Measurements from ENCODE around the gene CTNNA1. TPM values are rescaled to one million over a fixed set of nuclear protein-coding genes. Genes with fewer than 3 reads are reported as not detected.

CTNNA1 gene
- polyA plus RNA-seq, 1 of the 3 experiments (the other 2 are of a cell fraction): 130 TPM

GRCh38 chr5:138948471-138949222 lies 195.4 kb downstream of the CTNNA1 start (continued):
- no peak for TF ChIP-seq YY1 (IDR thresholded peaks at IDR 0.05; ENCODE audit: low read depth)
- TF ChIP-seq, protein P1, sequence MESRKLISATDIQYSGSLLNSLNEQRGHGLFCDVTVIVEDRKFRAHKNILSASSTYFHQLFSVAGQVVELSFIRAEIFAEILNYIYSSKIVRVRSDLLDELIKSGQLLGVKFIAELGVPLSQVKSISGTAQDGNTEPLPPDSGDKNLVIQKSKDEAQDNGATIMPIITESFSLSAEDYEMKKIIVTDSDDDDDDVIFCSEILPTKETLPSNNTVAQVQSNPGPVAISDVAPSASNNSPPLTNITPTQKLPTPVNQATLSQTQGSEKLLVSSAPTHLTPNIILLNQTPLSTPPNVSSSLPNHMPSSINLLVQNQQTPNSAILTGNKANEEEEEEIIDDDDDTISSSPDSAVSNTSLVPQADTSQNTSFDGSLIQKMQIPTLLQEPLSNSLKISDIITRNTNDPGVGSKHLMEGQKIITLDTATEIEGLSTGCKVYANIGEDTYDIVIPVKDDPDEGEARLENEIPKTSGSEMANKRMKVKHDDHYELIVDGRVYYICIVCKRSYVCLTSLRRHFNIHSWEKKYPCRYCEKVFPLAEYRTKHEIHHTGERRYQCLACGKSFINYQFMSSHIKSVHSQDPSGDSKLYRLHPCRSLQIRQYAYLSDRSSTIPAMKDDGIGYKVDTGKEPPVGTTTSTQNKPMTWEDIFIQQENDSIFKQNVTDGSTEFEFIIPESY (IDR thresholded peaks at IDR 0.05; ENCODE audit: borderline replicate concordance, low read depth): no peak
- peak; percentile 8; the same call in 1 of the 2 replicates for TF ChIP-seq SMC3 (IDR thresholded peaks at IDR 0.05; ENCODE audit: low read depth, low read length)
- TF ChIP-seq FOSL2 (IDR thresholded peaks at IDR 0.05; ENCODE audit: borderline replicate concordance, low read depth): no peak
- peak; percentile 45 for TF ChIP-seq RAD21 (IDR thresholded peaks at IDR 0.05; ENCODE audit: low read length)
- no peak for TF ChIP-seq REST (IDR thresholded peaks at IDR 0.05; ENCODE audit: low read depth, low read length)
- no peak for TF ChIP-seq MEF2A (IDR thresholded peaks at IDR 0.05; ENCODE audit: borderline replicate concordance, low read depth)
- TF ChIP-seq RCOR1 (IDR thresholded peaks at IDR 0.05; ENCODE audit: low read length): peak; percentile 84
- TF ChIP-seq EP300 (IDR thresholded peaks at IDR 0.05; ENCODE audit: borderline replicate concordance in 1 of 2, low read depth in 1 of 2, low read length in 1 of 2): peak in 1 of 2 experiments; percentile 80; a peak in 2 of 4 replicates
- TF ChIP-seq RXRA (IDR thresholded peaks at IDR 0.05; ENCODE audit: borderline replicate concordance, low read depth): no peak
- TF ChIP-seq POLR2AphosphoS5 (IDR thresholded peaks at IDR 0.05; ENCODE audit: low read depth, low read length): no peak
- TF ChIP-seq SIN3A (IDR thresholded peaks at IDR 0.05; ENCODE audit: borderline replicate concordance, low read depth, low read length): no peak

DNA sequence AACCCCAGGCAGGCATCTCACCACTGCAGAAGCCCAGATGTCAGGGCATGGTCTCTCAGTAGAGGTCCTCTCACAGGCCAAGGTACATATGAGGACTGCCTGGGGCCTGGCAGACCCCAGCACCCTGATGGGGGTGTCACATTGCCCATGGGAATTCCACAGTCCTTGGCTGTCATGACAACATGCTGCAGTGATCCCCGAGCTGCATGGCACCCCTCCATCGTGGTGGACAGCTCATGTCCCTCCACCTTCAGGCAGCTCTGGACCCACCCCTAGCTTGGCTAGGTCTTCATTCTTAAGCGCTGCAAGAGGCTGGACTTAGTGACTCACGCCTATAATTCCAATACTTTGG lies 196.0 kb downstream of the CTNNA1 start:
- H3K27me3 ChIP-seq (ENCODE audit: insufficient read depth): no peaks in the 10 kb centered on the region
- no peaks in the 10 kb centered on the region for H3K9me2 ChIP-seq
- H3K4me2 ChIP-seq: no peak overlapping the region
- ChIA-PET POLR2A (interaction anchor here (0.8 kb wide), 1 partner anchor 344 kb away, joined by 4 read pairs; the partner anchor contains the start of gene MATR3), CTCF (interaction anchor here (0.9 to 2.9 kb wide), 9 partner anchors 18 to 307 kb away, joined by 3 to 10 read pairs (median 5); no protein-coding TSS in a partner anchor)
- TF ChIP-seq USF2 (IDR thresholded peaks at IDR 0.05; ENCODE audit: borderline replicate concordance, low read depth, low read length): no peak
- TF ChIP-seq POLR2AphosphoS5 (IDR thresholded peaks at IDR 0.05; ENCODE audit: low read depth, low read length): no peak
- TF ChIP-seq RCOR1 (IDR thresholded peaks at IDR 0.05; ENCODE audit: low read length): 0 out of 2 replicates have a peak, but pooled peaks have one; percentile 1
- peak; percentile 4 for TF ChIP-seq CHD2 (IDR thresholded peaks at IDR 0.05; ENCODE audit: low read length, partially characterized antibody)
- no peak for TF ChIP-seq GABPA (IDR thresholded peaks at IDR 0.05; ENCODE audit: low read depth)
- no peak for TF ChIP-seq TEAD4 (IDR thresholded peaks at IDR 0.05; ENCODE audit: borderline replicate concordance, insufficient read depth)
- TF ChIP-seq FOXJ3 (CRISPR knock-in tag; IDR thresholded peaks at IDR 0.05): no peak
- H3K27ac ChIP-seq (ENCODE audit: low read depth in 2 of 2, low read length in 1 of 2): peak overlapping the region in 1 of 2 experiments; percentile 98; a peak in 2 of 4 replicates
- no peaks in the 10 kb centered on the region for H4K20me1 ChIP-seq (ENCODE audit: insufficient read depth)
- DNase-seq: no peak
- 75% methylated on average over 3 of the region's 4 CpGs for WGBS (ENCODE audit: low lambda C conversion rate)
- no peak overlapping the region for H2AFZ ChIP-seq (ENCODE audit: low read depth)
- no peak overlapping the region for H3K4me3 ChIP-seq (ENCODE audit: low read depth in 2 of 2, low read length in 1 of 2)
- H3F3A ChIP-seq (replicated peaks; ENCODE audit: insufficient read depth): no peaks in the 10 kb centered on the region
- no peaks in the 10 kb centered on the region for H3K9me3 ChIP-seq
- peaks cover 16 to 100% of the 10 kb centered on the region in 2 experiments; a peak in 3 of 4 replicates for H3K4me1 ChIP-seq (ENCODE audit: control insufficient read depth in 1 of 2, insufficient read depth in 2 of 2, low read depth in 1 of 2, low read length in 1 of 2)
- H3K36me3 ChIP-seq (replicated peaks in 1 of 2; ENCODE audit: control insufficient read depth in 1 of 2, insufficient read depth in 2 of 2, low read length in 1 of 2): peaks cover 0 to 3% of the 10 kb centered on the region in 2 experiments
- H3K9ac ChIP-seq: no peak overlapping the region
- no peaks in the 10 kb centered on the region for H3K79me2 ChIP-seq (ENCODE audit: insufficient read depth)

Data from SK-N-SH (cell line).